ENCODE results near the gene PEMT.

Gene PEMT

GRCh38 chr17:17462048-17462824 lies 129.3 kb downstream of the PEMT start:
- DNase-seq: no peak

- DNase-seq: no peak
Measured at GRCh38 chr17:17460038-17460437, 131.5 kb downstream of the PEMT start.

GRCh38 chr17:17457680-17458079 lies 133.8 kb downstream of the PEMT start:
- DNase-seq: no peak

- no peak for DNase-seq
Measured at GRCh38 chr17:17456251-17456650, 135.3 kb downstream of the PEMT start.

Data from nucleus accumbens (tissue), 56 donors.